Fibroblast of skin of left biceps (primary cell): ENCODE results near the gene ZSWIM7.

Experiments
- DNase-seq, 2 experiments: peaks; one replicate each; pipeline ENCODE4 v3.0.0-alpha.2; 2013; ENCODE audit warnings: low read depth in 2 of 2

The ZSWIM7 gene

GRCh38 chr17:15999141-15999973 is at the start of gene ZSWIM7, which contains the start of gene TTC19:
TSS of gene ZSWIM7 (minus strand) at chr17:15999704. CDS start at chr17:15999594, 110 bp downstream.
TSS of gene TTC19 (plus strand) at chr17:15999824. CDS start at chr17:15999849, 25 bp downstream.
- peak; percentile 73 to 81 for DNase-seq

GRCh38 chr17:16048811-16049449 is 49.4 kb upstream of the ZSWIM7 start:
- DNase-seq: no peak

GRCh38 chr17:16046966-16047365 is 47.5 kb upstream of the ZSWIM7 start:
- DNase-seq: no peak

GRCh38 chr17:16044487-16044886 is 45.0 kb upstream of the ZSWIM7 start:
- no peak for DNase-seq

GRCh38 chr17:16040710-16041251 is 41.3 kb upstream of the ZSWIM7 start:
- DNase-seq: peak; percentile 26 to 34

GRCh38 chr17:16037636-16038035 is 38.1 kb upstream of the ZSWIM7 start:
- no peak for DNase-seq

- DNase-seq: no peak
These were observed 36.8 kb upstream of the ZSWIM7 start for GRCh38 chr17:16036261-16036660.

GRCh38 chr17:16033729-16034349 is 34.3 kb upstream of the ZSWIM7 start:
- DNase-seq: no peak

- peak; percentile 70 for DNase-seq
These were observed 28.4 kb upstream of the ZSWIM7 start for GRCh38 chr17:16027708-16028584.

GRCh38 chr17:16026895-16027294 is 27.4 kb upstream of the ZSWIM7 start:
- no peak for DNase-seq

GRCh38 chr17:16025202-16025601 is 25.7 kb upstream of the ZSWIM7 start:
- DNase-seq: no peak

GRCh38 chr17:16023881-16024280 is 24.4 kb upstream of the ZSWIM7 start:
- no peak for DNase-seq

- DNase-seq: no peak
These were observed 19.8 kb upstream of the ZSWIM7 start for GRCh38 chr17:16019347-16019746.

- DNase-seq: peak; percentile 25 to 33
These were observed 14.5 kb upstream of the ZSWIM7 start for GRCh38 chr17:16013943-16014407.

- no peak for DNase-seq
These were observed 7.9 kb upstream of the ZSWIM7 start for GRCh38 chr17:16007439-16007838.

GRCh38 chr17:16005636-16006035 is 6.1 kb upstream of the ZSWIM7 start:
- no peak for DNase-seq

- no peak for DNase-seq
These were observed 4.3 kb upstream of the ZSWIM7 start for GRCh38 chr17:16003841-16004240.

- no peak for DNase-seq
These were observed 3.3 kb upstream of the ZSWIM7 start for GRCh38 chr17:16002708-16003260.

GRCh38 chr17:16001226-16001897 is 1.9 kb upstream of the ZSWIM7 start:
- no peak for DNase-seq
